Frontal cortex (tissue), 4 donors: Measurements from ENCODE around the gene POU4F1. TPM values are rescaled to one million over a fixed set of nuclear protein-coding genes. Genes with fewer than 3 reads are reported as not detected.

Experiments used
- DNase-seq, 2 donors: peaks; one replicate each; pipeline ENCODE4 v3.0.0; 2012; ENCODE audit warnings: low spot score in 2 of 2
- FAIRE-seq: peaks from 2 replicates; lab custom pipeline; 2012; peaks lifted over from hg19 to GRCh38; lab: Jason Lieb, UNC
- total RNA-seq: library from RNA; depleted of rRNA; stranded (reverse); fragments of >200 nt; gene quantifications from one replicate; pipeline ENCODE4 v1.2.3, GENCODE V29; 2014
- donor health status: control.
- donor health status: control.
- donor health status: control.

The POU4F1 gene
- total RNA-seq, 1 donor from 2014 or later, result under 0.01 TPM

- no peak for DNase-seq
- FAIRE-seq, result no peak
Measured at GRCh38 chr13:78594456-78594975, 8.8 kb downstream of the POU4F1 start.

DNA sequence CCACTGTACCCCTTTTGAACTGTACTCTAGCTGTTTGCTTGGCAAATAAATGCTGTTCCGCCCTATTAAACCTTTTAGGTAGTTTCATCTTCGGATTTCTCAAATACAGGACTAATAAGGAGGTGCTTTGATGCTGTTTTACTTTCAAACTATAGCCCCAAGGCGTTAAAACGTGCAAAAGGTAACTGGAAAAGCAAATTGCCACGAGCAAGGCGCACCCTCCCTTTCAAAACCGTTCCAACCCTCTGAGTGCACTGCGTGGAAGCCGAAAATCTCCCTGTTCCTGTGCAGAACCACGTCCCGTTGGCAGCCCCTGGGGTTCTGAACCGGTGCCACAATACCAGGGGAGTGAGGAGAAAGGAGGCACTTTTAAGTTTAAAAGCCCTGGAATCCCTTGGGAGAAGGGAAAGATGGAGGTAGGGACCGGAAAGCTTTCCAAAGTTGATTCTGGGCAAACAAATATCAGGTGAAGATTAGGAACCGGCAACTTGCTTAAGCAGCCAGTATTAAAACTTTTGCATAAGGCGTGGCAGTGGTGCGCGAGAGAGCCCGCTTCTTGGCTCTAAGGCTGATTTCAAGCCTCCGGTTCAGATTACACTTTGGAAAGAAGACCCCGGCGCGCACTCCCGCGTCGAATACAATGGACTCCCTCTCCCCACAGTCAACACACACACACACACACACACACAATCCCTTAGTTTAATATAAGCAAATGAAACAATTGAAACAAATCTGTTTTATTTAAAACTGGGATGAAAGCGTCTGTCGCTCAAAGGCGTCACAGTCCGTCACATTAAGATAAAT, 9.5 kb downstream of the POU4F1 start:
- no peak for FAIRE-seq
- DNase-seq, result no peak

DNA sequence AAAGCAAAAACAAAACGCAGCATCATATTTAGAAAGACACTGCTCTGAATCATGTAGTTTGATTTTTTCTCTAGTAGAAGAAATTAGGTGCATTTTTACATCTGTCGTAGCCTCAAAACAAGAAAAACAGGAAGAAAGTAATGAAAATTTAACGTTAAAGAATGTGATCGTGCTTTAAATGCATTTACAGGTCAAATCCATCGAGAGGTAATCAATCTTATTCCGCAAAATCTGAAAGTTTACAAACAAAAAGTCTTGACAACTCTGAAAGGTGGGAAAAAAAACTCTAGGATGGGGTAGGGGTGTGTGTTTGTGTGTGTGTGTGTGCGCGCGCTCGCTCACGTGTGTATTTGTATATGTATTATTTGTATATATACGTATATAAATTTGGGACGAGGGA, 10.2 kb downstream of the POU4F1 start:
- FAIRE-seq, result no peak
- DNase-seq, result no peak

GRCh38 chr13:78592584-78592983, 10.8 kb downstream of the POU4F1 start:
- FAIRE-seq (no peak), DNase-seq (no peak)

- FAIRE-seq (no peak), DNase-seq (no peak)
Measured at GRCh38 chr13:78589206-78589605, 14.1 kb downstream of the POU4F1 start.

DNA sequence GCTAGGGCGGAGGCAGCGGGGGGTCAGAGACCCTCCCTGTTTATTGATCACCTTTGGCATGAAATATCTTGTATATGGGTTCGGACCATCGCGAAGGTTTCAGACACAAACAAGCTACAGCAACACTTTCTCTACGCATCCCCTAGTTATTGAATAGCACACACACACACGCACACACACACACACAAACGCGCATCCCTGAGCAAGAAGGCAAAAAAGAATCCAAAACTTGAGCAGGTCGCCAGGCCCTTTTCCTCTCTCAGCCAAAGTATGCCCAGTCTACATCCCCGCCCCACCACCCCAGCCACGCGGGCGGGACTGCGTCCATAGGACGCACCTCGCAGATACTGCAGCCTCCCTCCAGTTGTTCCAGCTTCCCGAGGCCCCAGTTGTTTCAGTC, 16.0 kb downstream of the POU4F1 start:
- no peak for FAIRE-seq
- no peak for DNase-seq

DNA sequence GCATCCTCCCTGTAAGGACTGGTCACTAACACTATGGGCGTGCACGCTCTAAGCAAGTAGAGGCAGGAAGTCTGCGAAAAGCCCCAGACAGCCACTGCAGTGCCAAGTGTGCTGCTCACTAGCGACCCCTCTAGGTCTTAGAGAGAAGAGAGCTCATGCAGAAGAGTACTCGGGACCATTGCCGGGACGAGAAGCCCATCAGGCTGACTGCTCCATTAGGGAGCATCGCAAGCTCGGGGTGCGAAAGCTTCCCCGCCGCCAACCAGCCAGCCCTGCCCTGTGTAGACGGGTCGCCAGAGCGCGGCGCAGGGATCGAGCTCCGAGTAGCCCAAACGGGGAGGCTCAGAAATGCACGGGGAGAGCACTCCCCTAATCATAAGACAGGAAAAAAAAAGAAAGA, 16.6 kb downstream of the POU4F1 start:
- no peak for FAIRE-seq

GRCh38 chr13:78576261-78576660, 27.1 kb downstream of the POU4F1 start:
- FAIRE-seq (no peak), DNase-seq (no peak)

More for the DNA sequence above, 16.6 kb downstream of the POU4F1 start:
- no peak for DNase-seq

DNA sequence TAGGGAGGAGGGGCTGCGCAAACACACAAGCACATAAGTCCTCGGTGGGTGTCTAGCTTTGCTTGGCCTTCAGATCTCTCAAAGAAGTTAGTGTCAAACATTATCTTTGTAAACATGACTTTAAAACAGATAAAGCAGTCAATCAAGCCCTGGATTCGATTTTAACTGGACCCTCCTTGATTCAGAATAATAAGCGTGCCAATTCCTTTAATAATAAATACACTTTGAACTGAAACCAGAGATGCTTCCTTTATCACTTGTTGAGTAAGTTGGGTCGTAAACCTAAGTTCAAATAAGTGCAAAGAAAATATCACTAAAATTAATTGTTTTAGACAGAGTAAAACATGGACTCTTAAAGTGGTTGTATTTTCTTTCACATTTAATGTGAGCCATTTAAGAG, 30.9 kb downstream of the POU4F1 start:
- DNase-seq, result no peak
- no peak for FAIRE-seq

GRCh38 chr13:78569029-78569428, 34.3 kb downstream of the POU4F1 start:
- DNase-seq (no peak), FAIRE-seq (peak; percentile 90)

- no peak for DNase-seq
- no peak for FAIRE-seq
Measured at GRCh38 chr13:78566631-78567030, 36.7 kb downstream of the POU4F1 start.

DNA sequence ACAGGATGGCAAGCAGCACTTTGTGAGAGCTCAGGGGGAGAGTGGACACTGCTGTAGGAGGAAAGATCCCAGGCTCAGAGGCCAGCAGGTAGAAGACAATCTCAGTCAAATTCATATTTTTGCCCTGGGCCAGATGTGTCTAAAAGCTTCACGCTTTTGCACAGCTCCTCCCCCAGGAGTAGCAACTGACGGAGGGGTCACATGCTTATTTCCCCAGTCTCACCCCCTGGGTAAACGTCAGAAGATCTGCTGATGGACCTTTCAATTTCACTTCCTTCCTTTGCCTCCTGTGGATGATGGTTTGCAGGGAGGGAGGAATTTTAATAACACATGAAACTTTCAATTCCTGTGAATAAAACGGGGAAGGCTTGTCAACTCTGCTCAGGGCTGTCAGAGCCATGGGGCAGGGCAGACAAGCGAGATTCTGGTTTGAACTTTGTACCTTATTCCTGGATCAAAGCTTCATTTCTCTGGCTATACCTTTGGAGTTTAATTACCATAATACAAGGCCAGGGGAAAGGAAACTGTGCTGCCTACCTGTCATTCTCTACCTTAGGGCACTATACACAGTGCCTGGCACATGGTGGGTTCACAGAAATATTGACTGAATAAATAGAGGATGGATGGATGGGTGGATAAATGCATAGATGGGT, 41.0 kb downstream of the POU4F1 start:
- DNase-seq, result no peak
- FAIRE-seq, result no peak

Other genes with a start within 250 kb of the POU4F1 start
- 86.8 TPM for gene OBI1, start 55.6 kb upstream of the POU4F1 start, total RNA-seq